GM23338 (cell line): ENCODE measurements around the gene CLDN10. TPM values are rescaled to one million over a fixed set of nuclear protein-coding genes. Genes with fewer than 3 reads are reported as not detected.

ENCODE experiments used
- ATAC-seq: fragments of 200-7000 bp; cut with Tn5 transposase; 3 replicates; pipeline ENCODE4 v1.9.1; 2020
- DNase-seq: peaks from one replicate; pipeline ENCODE4 v3.0.0-alpha.2; 2015; ENCODE audit warnings: low spot score
- H2AFZ ChIP-seq: fragments of 200-600 bp; sonication (generic); 2 replicates; pipeline ENCODE4 v1.8.0; 2016; ENCODE audit warnings: antibody characterized with exemption, mild to moderate bottlenecking, moderate library complexity
- H3F3A ChIP-seq: fragments of 200-600 bp; sonication (generic); replicated peaks from 2 replicates; pipeline ENCODE4 v1.8.0; 2017; ENCODE audit warnings: antibody characterized with exemption, mixed run types, low read depth
- H3K27ac ChIP-seq: fragments of 200-600 bp; sonication (generic); 2 replicates; pipeline ENCODE4 v1.6.1; 2016; ENCODE audit warnings: low read depth
- H3K27me3 ChIP-seq: fragments of 200-600 bp; sonication (generic); 2 replicates; pipeline ENCODE4 v1.8.0; 2016; ENCODE audit warnings: mild to moderate bottlenecking, mixed run types, moderate library complexity; ENCODE audit not compliant: insufficient read depth
- H3K36me3 ChIP-seq: fragments of 200-600 bp; sonication (generic); 2 replicates; pipeline ENCODE4 v1.8.0; 2016; ENCODE audit warnings: mild to moderate bottlenecking; ENCODE audit not compliant: insufficient read depth
- H3K4me1 ChIP-seq: fragments of 200-600 bp; sonication (generic); 2 replicates; pipeline ENCODE4 v1.8.0; 2016; ENCODE audit warnings: mild to moderate bottlenecking, moderate library complexity; ENCODE audit not compliant: insufficient read depth
- H3K4me2 ChIP-seq: fragments of 200-600 bp; sonication (generic); 2 replicates; pipeline ENCODE4 v1.7.1; 2017; ENCODE audit warnings: mixed run types
- H3K4me3 ChIP-seq: fragments of 200-600 bp; sonication (generic); 2 replicates; pipeline ENCODE4 v1.6.1; 2016; ENCODE audit warnings: mixed run types
- H3K79me2 ChIP-seq: fragments of 200-600 bp; sonication (generic); replicated peaks from 2 replicates; pipeline ENCODE4 v1.8.0; 2017; ENCODE audit warnings: mild to moderate bottlenecking; ENCODE audit not compliant: insufficient read depth
- H3K9me2 ChIP-seq: fragments of 200-600 bp; sonication (generic); 2 replicates; pipeline ENCODE4 v1.8.0; 2017; ENCODE audit not compliant: insufficient read depth
- H4K20me1 ChIP-seq: fragments of 200-600 bp; sonication (generic); replicated peaks from 2 replicates; pipeline ENCODE4 v1.8.0; 2017; ENCODE audit warnings: mild to moderate bottlenecking; ENCODE audit not compliant: insufficient read depth
- H3K27ac Mint-ChIP-seq: 2 replicates; pipeline ENCODE4 v1.8.0; 2020; ENCODE audit warnings: inconsistent platforms, mild to moderate bottlenecking, moderate library complexity, mixed read lengths
- H3K27me3 Mint-ChIP-seq: 3 replicates; pipeline ENCODE4 v1.8.0; 2022; ENCODE audit warnings: low read depth, mild to moderate bottlenecking, moderate library complexity, mixed read lengths, inconsistent platforms; ENCODE audit not compliant: insufficient read depth, poor library complexity
- H3K36me3 Mint-ChIP-seq: 3 replicates; pipeline ENCODE4 v1.8.0; 2021; ENCODE audit warnings: low read depth, mild to moderate bottlenecking, inconsistent platforms, moderate library complexity, mixed read lengths
- H3K4me1 Mint-ChIP-seq: 3 replicates; pipeline ENCODE4 v1.8.0; 2020; ENCODE audit warnings: mild to moderate bottlenecking, inconsistent platforms, mixed read lengths
- H3K4me3 Mint-ChIP-seq: 3 replicates; pipeline ENCODE4 v1.8.0; 2021; ENCODE audit warnings: moderate library complexity, mild to moderate bottlenecking, inconsistent platforms, mixed read lengths
- H3K9me3 Mint-ChIP-seq: 3 replicates; pipeline ENCODE4 v1.8.0; 2020; ENCODE audit warnings: moderate library complexity, mild to moderate bottlenecking, inconsistent platforms, mixed read lengths
- CREB1 ChIP-seq: fragments of 250-450 bp; sonication (Bioruptor Pico); IDR thresholded peaks from 2 replicates; pipeline ENCODE4 v1.5.0; 2020; ENCODE audit warnings: low read depth, mild to moderate bottlenecking, moderate library complexity
- CTCF ChIP-seq, 2 experiments: fragments of 200-600 bp in 1 of 2; sonication (generic) in 1 of 2; conservative IDR thresholded peaks; 2 replicates each; pipeline versions ENCODE4 v1.5.1 to v1.6.1; 2016 to 2017; ENCODE audit warnings: antibody characterized with exemption in 2 of 2, low read depth in 2 of 2, mild to moderate bottlenecking in 2 of 2, moderate library complexity in 1 of 2
- ETS1 ChIP-seq: IDR thresholded peaks from 2 replicates; pipeline ENCODE4 v1.6.1; 2016; ENCODE audit warnings: antibody characterized with exemption
- EZH2 ChIP-seq: fragments of 200-600 bp; sonication (generic); IDR thresholded peaks from one replicate; pipeline ENCODE4 v1.8.0; 2017; ENCODE audit warnings: antibody characterized with exemption, mild to moderate bottlenecking, low read depth; ENCODE audit not compliant: unreplicated experiment
- EZH2phosphoT487 ChIP-seq: fragments of 200-600 bp; sonication (generic); IDR thresholded peaks from one replicate; pipeline ENCODE4 v1.8.1; 2018; ENCODE audit warnings: antibody characterized with exemption; ENCODE audit not compliant: unreplicated experiment
- JUNB ChIP-seq: IDR thresholded peaks from one replicate; pipeline ENCODE4 v1.6.1; 2016; ENCODE audit warnings: antibody characterized with exemption; ENCODE audit not compliant: unreplicated experiment
- NANOG ChIP-seq: IDR thresholded peaks from 2 replicates; pipeline ENCODE4 v1.6.1; 2016; ENCODE audit warnings: antibody characterized with exemption, borderline replicate concordance
- POLR2AphosphoS5 ChIP-seq: IDR thresholded peaks from 2 replicates; pipeline ENCODE4 v1.6.1; 2016; ENCODE audit warnings: antibody characterized with exemption, low read depth
- REST ChIP-seq: IDR thresholded peaks from one replicate; pipeline ENCODE4 v1.6.1; 2018; ENCODE audit warnings: antibody characterized with exemption; ENCODE audit not compliant: unreplicated experiment
- STAT1 ChIP-seq: IDR thresholded peaks from one replicate; pipeline ENCODE4 v1.6.1; 2016; ENCODE audit warnings: antibody characterized with exemption; ENCODE audit not compliant: unreplicated experiment
- ZNF114 ChIP-seq: fragments of 250-450 bp; sonication (Bioruptor Pico); IDR thresholded peaks from 2 replicates; pipeline ENCODE4 v1.5.0; 2020; ENCODE audit warnings: mild to moderate bottlenecking, moderate library complexity
- ZNF331 ChIP-seq: fragments of 250-450 bp; sonication (Bioruptor Pico); IDR thresholded peaks from 2 replicates; pipeline ENCODE4 v1.5.0; 2020; ENCODE audit warnings: low read depth, mild to moderate bottlenecking, moderate library complexity
- ZNF462 ChIP-seq: fragments of 250-450 bp; sonication (Bioruptor Pico); IDR thresholded peaks from 2 replicates; pipeline ENCODE4 v1.5.0; 2020; ENCODE audit warnings: mild to moderate bottlenecking, moderate library complexity
- polyA plus RNA-seq: library from polyadenylated mRNA; unstranded; fragments of >200 nt; fragmentation: Nextera tagmentation; extraction: Ambion mirVana; gene quantifications from 2 replicates; pipeline ENCODE4 v1.2.1, GENCODE V29; 2016
- total RNA-seq: library from RNA; depleted of rRNA; stranded (reverse); fragments of >200 nt; shearing (Covaris generic); gene quantifications from 2 replicates; pipeline ENCODE4 v1.2.3, GENCODE V29; 2014

Gene CLDN10
- total and polyA plus RNA-seq, 2 experiments from 2014 or later: 34.7 to 65.9 TPM

GRCh38 chr13:95505986-95506385 is 46.5 kb upstream of the CLDN10 start (continued):
- TF ChIP-seq REST (no peak), JUNB (no peak), POLR2AphosphoS5 (no peak), ZNF331 (CRISPR knock-in tag) (no peak), STAT1 (no peak), NANOG (no peak), EZH2phosphoT487 (no peak), EZH2 (no peak), ZNF114 (CRISPR knock-in tag) (no peak)

- Histone ChIP-seq H4K20me1 (no peaks in the 10 kb centered on the region), H3K27me3 (no peaks in the 10 kb centered on the region), H3K9me2 (peaks cover 15% of the 10 kb centered on the region; the same call in 1 of the 2 replicates), H3K27ac (no peak overlapping the region), H3K4me2 (no peak overlapping the region), H3F3A (no peaks in the 10 kb centered on the region), H2AFZ (no peak overlapping the region), H3K79me2 (no peaks in the 10 kb centered on the region), H3K4me1 (peaks cover 14% of the 10 kb centered on the region; the same call in 1 of the 2 replicates), H3K36me3 (no peaks in the 10 kb centered on the region), H3K4me3 (no peak overlapping the region)
- H3K36me3 Mint-ChIP-seq: no peaks in the 10 kb centered on the region
- no peak overlapping the region for H3K27ac Mint-ChIP-seq
- peaks cover 11% of the 10 kb centered on the region for H3K4me1 Mint-ChIP-seq
- H3K27me3 Mint-ChIP-seq: peaks cover 3% of the 10 kb centered on the region
- no peak overlapping the region for H3K4me3 Mint-ChIP-seq
- ATAC-seq: no peak
- no peaks in the 10 kb centered on the region for H3K9me3 Mint-ChIP-seq
- no peak for DNase-seq
- TF ChIP-seq ZNF462 (CRISPR knock-in tag) (no peak), ETS1 (no peak), EZH2phosphoT487 (no peak), NANOG (no peak), CTCF (conservative IDR thresholded peaks at IDR 0.05; ENCODE audit: low read depth in 2 of 2) (no peak), CREB1 (CRISPR knock-in tag) (no peak), ZNF114 (CRISPR knock-in tag) (no peak), POLR2AphosphoS5 (no peak)
Observed at GRCh38 chr13:95507991-95508390, 44.5 kb upstream of the CLDN10 start.
